ENCODE results near the gene KLRK1. TPM values are rescaled to one million over a fixed set of nuclear protein-coding genes. Genes with fewer than 3 reads are reported as not detected.

The KLRK1 gene
- polyA plus RNA-seq, 1 of the 3 experiments (the other 2 are of a cell fraction): not detected

GRCh38 chr12:10365696-10366405 is 24.0 kb downstream of the KLRK1 start (continued):
- TF ChIP-seq POLR2AphosphoS5 (IDR thresholded peaks at IDR 0.05; ENCODE audit: low read depth, low read length): no peak

DNA sequence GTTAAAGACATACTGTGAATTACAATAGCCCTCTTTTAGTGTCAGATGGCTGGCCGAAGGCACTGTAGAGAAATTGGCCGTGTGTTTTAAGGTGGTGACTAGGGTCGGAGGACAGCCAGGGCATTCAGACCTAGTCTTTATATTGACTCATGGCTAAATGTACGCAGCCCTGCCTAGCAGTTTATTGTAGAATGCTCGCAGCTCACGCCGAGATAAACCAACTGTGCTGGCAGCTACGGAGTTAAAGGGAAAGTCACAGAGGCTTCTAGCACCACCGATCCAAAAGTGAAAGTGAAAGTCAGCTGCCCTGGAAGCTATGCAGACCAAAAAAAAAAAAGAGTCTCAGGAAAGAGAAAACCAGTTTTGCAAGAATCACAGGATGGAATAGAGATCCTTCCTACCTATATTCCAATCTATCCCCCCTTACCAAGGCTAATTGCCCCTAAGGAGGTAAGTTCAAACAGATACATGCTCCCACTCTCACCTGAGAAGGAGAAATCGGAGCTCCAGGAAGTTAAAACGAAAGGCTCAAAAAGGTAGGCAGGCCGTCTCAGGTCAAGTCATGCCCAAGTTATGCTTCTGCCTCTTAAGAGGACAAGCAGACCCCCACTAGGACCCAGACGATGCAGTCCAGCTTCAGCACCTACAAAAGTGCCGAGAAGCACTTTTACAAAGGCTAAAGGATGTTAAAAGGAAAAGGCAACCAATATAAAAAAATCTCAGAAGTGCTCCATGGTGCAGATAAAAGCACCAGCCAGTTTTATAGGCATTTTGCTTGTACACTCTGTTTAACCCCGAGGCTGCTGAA is 24.8 kb downstream of the KLRK1 start:
- Histone ChIP-seq H3K9me2 (no peaks in the 10 kb centered on the region), H3K4me3 (ENCODE audit: low read depth in 2 of 2, low read length in 1 of 2) (peak overlapping the region; percentile 50 to 61), H3K4me2 (peak overlapping the region; percentile 78), H3K79me2 (ENCODE audit: insufficient read depth) (no peaks in the 10 kb centered on the region), H3K9ac (peak overlapping the region; percentile 37; the same call in 1 of the 2 replicates), H3K27ac (ENCODE audit: low read depth in 2 of 2, low read length in 1 of 2) (no peak overlapping the region; a peak in 1 of 4 replicates), H3F3A (replicated peaks; ENCODE audit: insufficient read depth) (no peaks in the 10 kb centered on the region), H3K27me3 (ENCODE audit: insufficient read depth) (no peaks in the 10 kb centered on the region), H3K4me1 (ENCODE audit: control insufficient read depth in 1 of 2, insufficient read depth in 2 of 2, low read depth in 1 of 2, low read length in 1 of 2) (peaks cover 0 to 9% of the 10 kb centered on the region in 2 experiments; a peak in 1 of 4 replicates), H2AFZ (ENCODE audit: low read depth) (peak overlapping the region; percentile 96), H3K9me3 (no peaks in the 10 kb centered on the region), H4K20me1 (ENCODE audit: insufficient read depth) (no peaks in the 10 kb centered on the region), H3K36me3 (replicated peaks in 1 of 2; ENCODE audit: control insufficient read depth in 1 of 2, insufficient read depth in 2 of 2, low read length in 1 of 2) (no peaks in the 10 kb centered on the region)
- TF ChIP-seq NRF1 (IDR thresholded peaks at IDR 0.05; ENCODE audit: low read depth, low read length): no peak
- TF ChIP-seq YY1 (IDR thresholded peaks at IDR 0.05; ENCODE audit: low read depth): no peak
- no peak for TF ChIP-seq RAD21 (IDR thresholded peaks at IDR 0.05; ENCODE audit: low read length)
- no peak for TF ChIP-seq MAX (IDR thresholded peaks at IDR 0.05; ENCODE audit: low read depth)
- TF ChIP-seq ELF1 (IDR thresholded peaks at IDR 0.05): no peak
- no peak for TF ChIP-seq RFX5 (IDR thresholded peaks at IDR 0.05; ENCODE audit: low read length)
- no peak for TF ChIP-seq SMC3 (IDR thresholded peaks at IDR 0.05; ENCODE audit: low read depth, low read length)
- TF ChIP-seq USF1 (IDR thresholded peaks at IDR 0.05; ENCODE audit: borderline replicate concordance, low read depth): no peak
- no peak for TF ChIP-seq CHD2 (IDR thresholded peaks at IDR 0.05; ENCODE audit: low read length, partially characterized antibody)
- no peak for TF ChIP-seq NFIC (IDR thresholded peaks at IDR 0.05; ENCODE audit: borderline replicate concordance)
- TF ChIP-seq RCOR1 (IDR thresholded peaks at IDR 0.05; ENCODE audit: low read length): no peak
- ChIA-PET CTCF (interaction anchor here (0.7 kb wide), 1 partner anchor 34 kb away, joined by 3 read pairs; no protein-coding TSS in a partner anchor), POLR2A (no interaction called here)
- DNase-seq: peak; percentile 33
- 23% methylated on average over 15 of the region's 15 CpGs for WGBS (ENCODE audit: low lambda C conversion rate)

All from SK-N-SH (cell line).